ENCODE measurements around the gene RCAN2.

DNA sequence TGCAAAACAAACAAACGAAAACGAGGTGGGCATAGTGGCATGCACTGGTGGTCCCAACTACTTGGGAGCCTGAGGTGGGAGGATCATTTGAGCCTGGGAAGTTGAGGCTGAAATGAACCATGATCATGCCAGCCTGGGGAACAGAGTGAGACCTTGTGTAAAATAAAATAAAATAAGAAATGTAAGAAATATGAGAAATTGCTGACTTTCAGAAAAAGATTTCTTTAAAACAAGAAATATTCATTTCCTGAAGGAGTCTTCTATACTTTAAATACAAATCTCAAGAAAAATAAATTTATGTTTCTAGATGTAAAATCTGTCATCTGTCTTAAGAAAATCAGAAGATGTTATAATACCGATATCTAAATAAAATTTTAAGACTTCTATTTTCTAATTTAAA is 223.7 kb downstream of the RCAN2 start:
- TF ChIP-seq, protein P1, sequence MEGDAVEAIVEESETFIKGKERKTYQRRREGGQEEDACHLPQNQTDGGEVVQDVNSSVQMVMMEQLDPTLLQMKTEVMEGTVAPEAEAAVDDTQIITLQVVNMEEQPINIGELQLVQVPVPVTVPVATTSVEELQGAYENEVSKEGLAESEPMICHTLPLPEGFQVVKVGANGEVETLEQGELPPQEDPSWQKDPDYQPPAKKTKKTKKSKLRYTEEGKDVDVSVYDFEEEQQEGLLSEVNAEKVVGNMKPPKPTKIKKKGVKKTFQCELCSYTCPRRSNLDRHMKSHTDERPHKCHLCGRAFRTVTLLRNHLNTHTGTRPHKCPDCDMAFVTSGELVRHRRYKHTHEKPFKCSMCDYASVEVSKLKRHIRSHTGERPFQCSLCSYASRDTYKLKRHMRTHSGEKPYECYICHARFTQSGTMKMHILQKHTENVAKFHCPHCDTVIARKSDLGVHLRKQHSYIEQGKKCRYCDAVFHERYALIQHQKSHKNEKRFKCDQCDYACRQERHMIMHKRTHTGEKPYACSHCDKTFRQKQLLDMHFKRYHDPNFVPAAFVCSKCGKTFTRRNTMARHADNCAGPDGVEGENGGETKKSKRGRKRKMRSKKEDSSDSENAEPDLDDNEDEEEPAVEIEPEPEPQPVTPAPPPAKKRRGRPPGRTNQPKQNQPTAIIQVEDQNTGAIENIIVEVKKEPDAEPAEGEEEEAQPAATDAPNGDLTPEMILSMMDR (IDR thresholded peaks at IDR 0.05) = no peak
- TF ChIP-seq EZH2 (IDR thresholded peaks at IDR 0.05; ENCODE audit: borderline replicate concordance, insufficient read depth, low read depth, low read length, poor library complexity, severe bottlenecking) = no peak

Measured in B cell (primary cell).